ENCODE results near the gene MCRS1. TPM values are rescaled to one million over a fixed set of nuclear protein-coding genes. Genes with fewer than 3 reads are reported as not detected.

The MCRS1 gene
- total RNA-seq, 1 experiment from 2014 or later: 86.8 TPM

- DNase-seq (no peak), ATAC-seq (no peak)
- intact Hi-C loops (cut with micrococcal nuclease): no loop called here
- Histone ChIP-seq H4K20me1 (ENCODE audit: low read length) (0 out of 2 replicates have a peak, but pooled peaks cover 4% of the 10 kb centered on the region), H3K27ac (ENCODE audit: low read length) (no peak overlapping the region), H3K79me2 (ENCODE audit: low read length) (peaks cover 20% of the 10 kb centered on the region), H3K9me3 (ENCODE audit: low read length) (no peaks in the 10 kb centered on the region), H3K36me3 (ENCODE audit: low read depth, low read length) (peaks cover 20% of the 10 kb centered on the region), H3K4me3 (ENCODE audit: low read length) (no peak overlapping the region), H3F3A (ENCODE audit: low read length, unreplicated experiment) (no peaks in the 10 kb centered on the region), H3K27me3 (ENCODE audit: low read length) (no peaks in the 10 kb centered on the region), H3K9ac (ENCODE audit: low read length) (no peak overlapping the region), H3K4me2 (ENCODE audit: low read length) (no peak overlapping the region), H3K9me2 (replicated peaks; ENCODE audit: low read length) (no peaks in the 10 kb centered on the region), H3K4me1 (ENCODE audit: insufficient read depth, low read length) (peaks cover 9% of the 10 kb centered on the region; the same call in 1 of the 2 replicates), H2AFZ (ENCODE audit: low read length) (no peak overlapping the region)
- TF ChIP-seq EZH2phosphoT487 (IDR thresholded peaks at IDR 0.05; ENCODE audit: borderline replicate concordance, low read length): no peak
- TF ChIP-seq CTCF (conservative IDR thresholded peaks at IDR 0.05; ENCODE audit: low read depth, low read length): no peak
- TF ChIP-seq EZH2 (IDR thresholded peaks at IDR 0.05; ENCODE audit: low read length, unreplicated experiment): no peak
- CTCF ChIA-PET: no interaction called here
- POLR2A ChIA-PET (ENCODE audit: unreplicated experiment): interaction anchor here (0.6 kb wide), 1 partner anchor 204 kb away, joined by 15 read pairs; no protein-coding TSS in a partner anchor
- BruUV-seq (replicated peaks): no TSS peak
These were observed 5.7 kb downstream of the MCRS1 start for GRCh38 chr12:49562233-49562632.

DNA sequence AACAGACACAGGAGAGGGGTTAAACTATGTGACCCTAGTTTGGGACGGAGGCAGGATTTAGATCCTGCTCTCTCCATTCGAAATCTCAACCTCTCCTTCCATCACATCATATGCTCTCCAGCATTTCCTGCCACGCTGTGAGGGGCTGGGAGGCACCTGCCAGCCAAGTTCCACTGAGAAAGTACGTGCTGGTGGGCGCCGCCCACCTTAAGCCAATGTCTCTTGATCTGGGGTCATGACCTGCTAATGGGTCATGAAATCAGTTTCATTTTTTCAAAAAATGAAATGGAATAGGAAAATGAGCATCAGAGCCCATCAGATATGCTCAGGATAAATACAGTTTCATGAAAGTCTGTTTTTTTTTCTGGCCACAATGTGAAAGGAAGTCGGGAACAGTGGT, 7.2 kb downstream of the MCRS1 start:
- Histone ChIP-seq H3K4me2 (ENCODE audit: low read length) (no peak overlapping the region), H3K9ac (ENCODE audit: low read length) (no peak overlapping the region), H3K9me3 (ENCODE audit: low read length) (no peaks in the 10 kb centered on the region), H3K27me3 (ENCODE audit: low read length) (no peaks in the 10 kb centered on the region), H3K27ac (ENCODE audit: low read length) (no peak overlapping the region), H4K20me1 (ENCODE audit: low read length) (no peaks in the 10 kb centered on the region), H3K4me1 (ENCODE audit: insufficient read depth, low read length) (no peaks in the 10 kb centered on the region), H3K36me3 (ENCODE audit: low read depth, low read length) (peaks cover 26% of the 10 kb centered on the region), H3F3A (ENCODE audit: low read length, unreplicated experiment) (no peaks in the 10 kb centered on the region), H2AFZ (ENCODE audit: low read length) (no peak overlapping the region), H3K4me3 (ENCODE audit: low read length) (no peak overlapping the region), H3K9me2 (replicated peaks; ENCODE audit: low read length) (no peaks in the 10 kb centered on the region), H3K79me2 (ENCODE audit: low read length) (0 out of 2 replicates have a peak, but pooled peaks cover 4% of the 10 kb centered on the region)
- no TSS peak for BruUV-seq (replicated peaks)
- CTCF ChIA-PET: no interaction called here
- POLR2A ChIA-PET (ENCODE audit: unreplicated experiment): no interaction called here
- intact Hi-C loops (cut with micrococcal nuclease): no loop called here
- ATAC-seq: no peak
- DNase-seq: no peak
- TF ChIP-seq CTCF (conservative IDR thresholded peaks at IDR 0.05; ENCODE audit: low read depth, low read length) (no peak), EZH2phosphoT487 (IDR thresholded peaks at IDR 0.05; ENCODE audit: borderline replicate concordance, low read length) (no peak), EZH2 (IDR thresholded peaks at IDR 0.05; ENCODE audit: low read length, unreplicated experiment) (no peak)

- TF ChIP-seq EZH2phosphoT487 (IDR thresholded peaks at IDR 0.05; ENCODE audit: borderline replicate concordance, low read length) (no peak), CTCF (conservative IDR thresholded peaks at IDR 0.05; ENCODE audit: low read depth, low read length) (no peak), EZH2 (IDR thresholded peaks at IDR 0.05; ENCODE audit: low read length, unreplicated experiment) (no peak)
- Histone ChIP-seq H3K9me3 (ENCODE audit: low read length) (no peaks in the 10 kb centered on the region), H3K4me2 (ENCODE audit: low read length) (no peak overlapping the region), H3K36me3 (ENCODE audit: low read depth, low read length) (peaks cover 22% of the 10 kb centered on the region), H3K79me2 (ENCODE audit: low read length) (no peaks in the 10 kb centered on the region), H3K27ac (ENCODE audit: low read length) (no peak overlapping the region), H3K9me2 (replicated peaks; ENCODE audit: low read length) (no peaks in the 10 kb centered on the region), H3K27me3 (ENCODE audit: low read length) (no peaks in the 10 kb centered on the region), H3K4me1 (ENCODE audit: insufficient read depth, low read length) (no peaks in the 10 kb centered on the region), H4K20me1 (ENCODE audit: low read length) (no peaks in the 10 kb centered on the region), H3K9ac (ENCODE audit: low read length) (no peak overlapping the region), H2AFZ (ENCODE audit: low read length) (no peak overlapping the region), H3F3A (ENCODE audit: low read length, unreplicated experiment) (no peaks in the 10 kb centered on the region), H3K4me3 (ENCODE audit: low read length) (no peak overlapping the region)
- ChIA-PET POLR2A (ENCODE audit: unreplicated experiment) (no interaction called here), CTCF (no interaction called here)
- no peak for DNase-seq
- BruUV-seq (replicated peaks): no TSS peak
- no peak for ATAC-seq
- intact Hi-C loops (cut with micrococcal nuclease): no loop called here
These were observed 8.8 kb downstream of the MCRS1 start for GRCh38 chr12:49559011-49559675.

Data from PC-3 (cell line).